GM18526 (cell line): ENCODE results near the gene CFL1.

Experiments
- POLR2A ChIP-seq: IDR thresholded peaks from 3 replicates; pipeline ENCODE4 v1.6.1; 2011; ENCODE audit not compliant: insufficient read length; ENCODE audit errors: extremely low read depth

Gene CFL1

DNA sequence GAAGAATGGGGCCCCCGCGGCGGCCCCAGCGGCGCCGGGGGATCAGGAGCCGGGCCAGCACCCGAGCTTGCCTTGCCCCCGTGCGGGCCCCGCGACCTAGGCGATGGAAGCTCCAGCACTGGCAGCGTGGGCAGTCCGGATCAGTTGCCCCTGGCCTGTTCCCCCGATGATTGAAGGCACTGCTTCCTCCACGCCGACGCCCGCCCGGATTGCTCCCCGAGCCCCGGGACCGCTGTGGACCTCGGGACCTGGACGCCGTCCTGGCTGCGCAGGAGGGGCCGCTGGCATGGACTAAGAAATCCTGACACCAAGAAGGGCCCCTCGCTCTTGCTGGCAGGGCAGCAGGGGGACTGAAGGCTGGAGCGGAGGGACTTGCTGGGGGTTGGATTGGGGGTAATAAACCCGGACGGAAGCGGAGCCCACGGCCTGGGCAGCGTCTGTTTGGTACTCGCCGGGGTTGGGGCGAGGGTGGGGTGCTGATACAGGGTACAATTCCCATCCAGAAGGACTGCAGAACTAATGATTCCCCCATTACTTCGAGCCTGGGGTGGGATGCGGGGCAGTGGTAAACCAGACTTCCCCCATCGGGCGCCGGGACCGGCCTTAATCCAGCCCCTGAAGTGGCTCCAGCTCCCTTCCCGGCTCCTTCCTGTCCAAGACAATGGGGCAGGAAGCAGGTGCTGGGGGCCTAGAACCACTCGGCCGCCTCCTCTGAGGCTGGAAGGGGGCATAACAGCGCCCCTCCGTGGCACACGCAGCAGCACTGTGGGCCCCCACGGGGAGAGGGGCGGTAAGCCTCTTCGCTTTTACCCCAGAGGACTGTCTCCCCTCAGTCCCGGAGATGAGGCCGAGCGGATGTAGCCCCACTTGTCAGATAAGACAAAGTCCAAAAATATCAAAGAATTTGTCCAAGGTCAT, 33.5 kb upstream of the CFL1 start:
- no peak for TF ChIP-seq POLR2A

DNA sequence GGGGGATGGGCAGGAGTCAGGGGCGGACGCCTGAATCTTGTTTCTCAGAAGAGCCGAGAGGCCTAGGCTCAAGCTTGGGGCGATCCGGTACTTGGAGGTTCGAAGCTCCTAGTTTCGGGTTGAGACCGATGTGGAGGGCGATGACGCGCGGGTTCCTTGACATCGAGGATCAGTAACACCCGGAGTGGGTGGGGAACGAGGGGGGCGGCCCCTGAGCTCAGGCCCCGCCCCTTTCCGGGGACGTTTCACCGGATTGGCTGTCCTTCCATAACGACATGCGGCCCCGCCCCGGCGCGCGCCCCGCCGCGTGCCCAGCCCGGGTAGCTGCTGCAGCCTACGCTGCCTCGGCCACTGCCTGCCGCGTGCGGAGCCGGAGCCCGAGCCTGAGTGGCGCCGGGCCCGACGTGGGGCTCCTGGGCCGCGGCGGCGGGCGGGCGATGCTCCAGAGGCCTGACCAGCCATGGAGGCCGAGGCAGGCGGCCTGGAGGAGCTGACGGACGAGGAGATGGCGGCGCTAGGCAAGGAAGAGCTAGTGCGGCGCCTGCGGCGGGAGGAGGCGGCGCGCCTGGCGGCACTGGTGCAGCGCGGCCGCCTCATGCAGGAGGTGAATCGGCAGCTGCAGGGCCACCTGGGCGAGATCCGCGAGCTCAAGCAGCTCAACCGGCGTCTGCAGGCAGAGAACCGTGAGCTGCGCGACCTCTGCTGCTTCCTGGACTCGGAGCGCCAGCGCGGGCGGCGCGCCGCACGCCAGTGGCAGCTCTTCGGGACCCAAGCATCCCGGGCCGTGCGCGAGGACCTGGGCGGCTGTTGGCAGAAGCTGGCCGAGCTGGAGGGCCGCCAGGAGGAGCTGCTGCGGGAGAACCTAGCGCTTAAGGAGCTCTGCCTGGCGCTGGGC, 32.6 kb upstream of the CFL1 start, which contains the start of gene CCDC85B:
Gene CCDC85B, plus strand, starts transcription at position 350 of the 895 bp plus-strand sequence. Its CDS starts 111 bp downstream, at position 461.
- TF ChIP-seq POLR2A: peak; percentile 99

DNA sequence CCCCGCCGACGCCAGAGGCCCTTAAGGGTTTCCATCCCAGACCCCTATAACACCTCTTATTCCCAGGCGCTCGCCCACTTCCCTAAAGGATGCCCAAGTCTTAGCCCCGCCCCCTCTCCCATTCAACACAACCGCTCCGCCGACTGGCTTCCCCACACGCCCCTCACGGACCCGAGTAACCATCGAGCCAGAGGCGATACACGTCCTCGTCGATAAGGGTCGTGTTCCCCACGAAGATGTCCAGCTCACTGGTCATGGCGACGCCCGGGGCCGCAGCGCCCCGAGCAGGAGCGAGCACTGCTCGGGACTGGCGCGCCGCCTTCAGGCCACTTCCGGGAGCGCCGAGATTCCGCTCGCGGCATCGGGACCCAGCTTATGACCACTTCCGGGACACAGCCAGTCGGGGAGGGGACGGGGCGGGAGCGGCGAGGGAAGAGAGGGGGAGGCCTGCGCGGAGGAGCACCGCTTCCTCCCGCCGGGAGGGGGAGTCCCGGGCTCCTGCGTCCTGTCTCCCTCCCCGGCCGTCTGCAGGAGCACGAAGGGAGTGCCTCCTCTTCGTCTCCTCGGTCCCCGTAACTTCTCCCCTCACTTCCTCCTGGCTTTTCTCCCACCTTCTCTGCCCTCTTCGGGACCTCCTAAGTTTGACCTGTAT, 30.3 kb upstream of the CFL1 start, which contains the start of gene FIBP:
Gene FIBP, minus strand, starts transcription at position 309 of the 652 bp plus-strand sequence. Its CDS starts 53 bp downstream, at position 256.
- TF ChIP-seq POLR2A: peak; percentile 93

DNA sequence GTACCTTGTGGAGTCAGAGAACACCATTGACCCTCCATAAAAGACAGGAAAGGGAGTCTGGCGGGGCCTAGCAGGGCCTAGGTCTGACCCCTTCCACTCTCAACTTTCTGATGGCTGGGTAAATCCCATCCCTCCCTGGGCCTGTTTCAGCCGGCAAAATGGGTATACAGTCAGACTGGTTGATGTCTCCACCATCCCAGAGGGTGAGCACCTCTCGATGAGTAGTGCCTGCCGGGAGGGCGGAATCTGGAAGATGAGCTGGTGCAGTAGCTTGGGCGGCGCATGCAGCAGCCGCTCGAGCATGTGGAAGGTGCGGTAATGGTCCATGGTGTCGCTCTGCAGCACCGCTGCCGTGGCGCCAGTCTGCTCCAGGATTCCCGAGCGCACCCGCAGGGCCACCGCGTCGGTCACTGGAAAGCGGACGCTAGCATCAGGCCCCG, 29.8 kb upstream of the CFL1 start:
- TF ChIP-seq POLR2A: no peak

DNA sequence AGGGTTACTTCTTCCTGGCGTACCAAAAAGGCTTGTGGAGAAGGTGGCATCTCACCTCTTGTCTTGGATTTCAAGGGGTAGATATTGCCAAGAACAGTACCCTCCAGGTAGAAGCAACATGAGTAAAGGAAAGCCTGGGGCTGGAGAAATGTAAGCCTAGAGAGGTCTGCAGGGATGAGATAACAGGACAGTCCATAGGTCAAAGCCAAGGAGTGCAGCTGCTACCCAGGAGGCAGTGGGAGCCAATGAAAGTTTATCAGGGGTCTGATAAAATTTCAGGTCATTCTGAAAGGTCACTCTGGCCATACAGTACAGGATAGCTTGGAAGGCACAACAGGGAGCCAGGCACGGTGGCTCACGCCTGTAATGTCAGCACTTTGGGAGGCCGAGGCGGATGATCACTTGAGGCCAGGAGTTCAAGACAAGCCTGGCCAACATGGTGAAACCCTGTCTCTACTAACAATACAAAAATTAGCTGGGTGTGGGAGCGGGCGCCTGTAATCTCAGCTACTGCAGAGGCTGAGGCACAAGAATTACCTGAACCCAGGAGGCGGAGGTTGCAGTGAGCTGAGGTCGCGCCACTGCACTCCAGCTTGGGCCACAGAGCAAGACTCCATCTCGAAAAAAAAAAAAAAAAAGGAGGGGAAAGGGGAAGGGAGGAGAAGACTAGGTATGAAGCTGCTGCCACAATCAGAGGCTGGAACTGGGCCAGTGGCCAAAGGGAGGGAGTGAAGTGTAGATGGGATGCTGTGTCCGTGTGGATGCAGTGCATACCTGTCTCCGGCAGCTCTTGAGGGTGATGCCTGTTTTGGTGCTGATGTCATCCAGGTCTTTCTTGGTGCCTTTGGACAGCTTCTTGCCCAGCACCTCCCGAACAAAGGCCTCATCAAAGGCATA, 29.1 kb upstream of the CFL1 start:
- no peak for TF ChIP-seq POLR2A

DNA sequence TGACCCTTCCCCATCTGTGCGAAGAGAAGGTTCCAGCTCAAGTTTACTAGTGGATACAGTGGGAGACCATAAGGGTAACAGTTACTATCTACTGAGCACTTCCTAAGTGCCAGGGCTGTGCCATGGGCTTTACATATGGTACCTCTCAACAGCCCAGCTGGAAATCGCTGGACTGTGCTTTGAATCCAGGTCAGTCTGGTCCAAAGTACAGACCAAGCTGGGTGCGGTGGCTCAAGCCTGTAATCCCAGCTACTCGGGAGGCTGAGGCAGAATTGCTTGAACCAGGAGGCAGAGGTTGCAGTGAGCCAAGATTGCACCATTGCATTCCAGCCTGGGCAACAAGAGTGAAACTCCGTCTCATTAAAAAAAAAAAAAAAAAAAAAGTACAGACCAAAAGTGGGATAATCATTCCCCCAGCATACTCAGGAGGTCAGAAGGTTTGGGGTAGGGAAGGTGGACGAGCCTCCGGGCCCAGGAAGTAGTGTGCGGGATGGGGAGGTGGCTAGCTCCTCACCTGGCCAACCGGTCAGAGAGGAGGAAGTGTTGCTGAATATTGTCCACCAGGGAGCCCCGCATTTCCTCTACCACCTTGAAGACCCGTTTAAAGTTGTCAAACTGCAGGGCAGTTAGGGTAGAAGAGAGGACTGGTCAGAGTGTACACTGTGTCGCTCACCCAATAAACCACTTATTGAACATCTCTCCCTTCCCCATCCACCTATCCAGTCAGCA, 28.0 kb upstream of the CFL1 start:
- TF ChIP-seq POLR2A: no peak

DNA sequence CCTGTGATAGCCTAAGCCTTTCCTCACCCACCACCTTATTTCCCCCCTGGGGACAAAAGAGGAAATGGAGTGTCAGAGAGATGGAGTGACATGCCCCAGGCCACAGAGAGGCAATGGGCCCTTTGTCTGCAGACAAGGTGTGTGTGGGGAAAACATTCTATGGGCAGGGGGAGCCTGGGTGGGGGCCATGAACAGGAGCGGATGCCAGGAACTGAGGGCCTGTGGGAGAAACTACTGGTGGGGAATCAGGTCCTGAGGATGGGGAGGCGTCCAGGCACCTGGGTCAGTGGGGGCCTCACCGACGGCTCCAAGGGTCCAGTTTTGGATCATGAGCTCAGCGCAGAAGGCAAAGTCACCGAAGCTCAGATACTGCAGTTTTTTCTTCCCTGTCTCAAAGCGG, 27.3 kb upstream of the CFL1 start:
- no peak for TF ChIP-seq POLR2A

DNA sequence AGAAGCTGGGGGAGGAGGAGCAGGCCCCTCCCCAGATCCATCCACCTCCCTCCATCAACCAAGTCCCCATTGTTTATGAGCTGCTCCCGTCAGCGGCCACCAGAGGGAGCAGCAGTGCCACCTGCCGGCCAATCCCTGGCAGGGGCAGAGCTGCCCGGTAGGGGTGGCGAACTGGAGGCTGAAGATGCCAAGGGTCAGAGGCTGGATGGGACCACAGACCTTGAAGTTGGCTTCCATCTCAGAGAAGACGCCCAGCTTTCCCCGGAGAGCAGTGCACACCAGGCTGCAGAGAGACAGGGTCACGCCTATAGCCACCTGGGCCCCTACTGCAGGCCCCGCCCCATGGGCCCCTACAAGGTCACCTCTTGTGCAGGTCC, 26.7 kb upstream of the CFL1 start:
- no peak for TF ChIP-seq POLR2A

DNA sequence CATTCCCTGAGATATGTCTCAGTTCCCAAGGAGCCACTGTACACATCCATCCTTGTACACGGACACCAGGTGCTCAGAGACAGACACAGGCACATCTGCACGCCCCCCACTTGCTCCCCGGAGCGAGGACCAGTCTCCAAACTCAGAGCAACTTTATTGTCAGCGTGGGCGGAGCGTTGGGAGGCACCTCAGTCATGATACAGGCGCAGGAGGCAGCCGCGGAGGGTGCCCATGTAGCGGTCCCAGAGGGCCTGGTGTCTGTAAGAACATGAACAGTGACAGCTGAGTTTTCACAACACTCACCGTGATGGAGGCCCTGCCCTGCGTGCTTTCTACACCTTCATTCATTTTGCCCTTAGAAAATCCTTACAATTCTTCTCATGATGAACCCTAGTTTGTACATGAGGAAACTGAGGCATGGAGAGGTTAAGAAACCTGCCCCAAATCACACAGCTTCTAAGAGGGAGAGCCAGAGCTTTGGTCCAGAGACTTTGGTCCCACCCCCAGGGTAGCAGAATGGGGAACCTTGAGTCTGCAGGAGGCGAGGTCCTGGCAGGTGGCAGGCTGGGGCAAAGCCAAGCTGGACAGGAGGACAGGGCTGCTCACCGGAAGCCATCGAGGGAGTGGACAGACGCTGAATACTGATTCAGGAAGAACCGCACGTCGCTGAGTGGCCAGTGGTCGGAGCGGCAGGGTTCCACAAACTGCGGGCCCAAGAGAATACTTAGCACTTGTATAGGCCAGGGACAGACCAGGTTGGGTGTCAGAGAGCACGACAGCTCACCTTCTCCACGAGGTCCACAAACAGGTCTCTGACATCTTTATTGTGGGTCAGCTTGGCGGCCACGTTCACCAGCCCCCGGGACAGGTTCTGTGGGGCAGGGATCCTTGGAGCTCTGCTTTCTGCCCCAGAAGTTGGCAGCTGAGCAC, 26.1 kb upstream of the CFL1 start:
- no peak for TF ChIP-seq POLR2A

DNA sequence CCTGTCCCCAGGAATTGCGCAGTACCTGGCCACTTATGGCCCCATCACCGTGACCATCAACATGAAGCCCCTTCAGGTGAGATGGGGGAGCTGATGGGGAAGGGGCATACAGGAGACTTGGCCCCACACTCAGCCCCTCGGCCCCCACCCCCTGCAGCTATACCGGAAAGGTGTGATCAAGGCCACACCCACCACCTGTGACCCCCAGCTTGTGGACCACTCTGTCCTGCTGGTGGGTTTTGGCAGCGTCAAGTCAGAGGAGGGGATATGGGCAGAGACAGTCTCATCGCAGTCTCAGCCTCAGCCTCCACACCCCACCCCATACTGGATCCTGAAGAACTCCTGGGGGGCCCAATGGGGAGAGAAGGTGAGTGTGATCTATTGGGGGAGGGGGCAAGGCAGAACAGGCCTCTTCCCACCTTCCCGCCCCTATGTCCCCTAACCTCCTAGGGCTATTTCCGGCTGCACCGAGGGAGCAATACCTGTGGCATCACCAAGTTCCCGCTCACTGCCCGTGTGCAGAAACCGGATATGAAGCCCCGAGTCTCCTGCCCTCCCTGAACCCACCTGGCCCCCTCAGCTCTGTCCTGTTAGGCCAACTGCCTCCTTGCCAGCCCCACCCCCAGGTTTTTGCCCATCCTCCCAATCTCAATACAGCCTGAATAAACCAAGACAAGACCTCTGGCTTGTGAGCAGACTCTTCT, 25.2 kb upstream of the CFL1 start:
- TF ChIP-seq POLR2A: no peak

DNA sequence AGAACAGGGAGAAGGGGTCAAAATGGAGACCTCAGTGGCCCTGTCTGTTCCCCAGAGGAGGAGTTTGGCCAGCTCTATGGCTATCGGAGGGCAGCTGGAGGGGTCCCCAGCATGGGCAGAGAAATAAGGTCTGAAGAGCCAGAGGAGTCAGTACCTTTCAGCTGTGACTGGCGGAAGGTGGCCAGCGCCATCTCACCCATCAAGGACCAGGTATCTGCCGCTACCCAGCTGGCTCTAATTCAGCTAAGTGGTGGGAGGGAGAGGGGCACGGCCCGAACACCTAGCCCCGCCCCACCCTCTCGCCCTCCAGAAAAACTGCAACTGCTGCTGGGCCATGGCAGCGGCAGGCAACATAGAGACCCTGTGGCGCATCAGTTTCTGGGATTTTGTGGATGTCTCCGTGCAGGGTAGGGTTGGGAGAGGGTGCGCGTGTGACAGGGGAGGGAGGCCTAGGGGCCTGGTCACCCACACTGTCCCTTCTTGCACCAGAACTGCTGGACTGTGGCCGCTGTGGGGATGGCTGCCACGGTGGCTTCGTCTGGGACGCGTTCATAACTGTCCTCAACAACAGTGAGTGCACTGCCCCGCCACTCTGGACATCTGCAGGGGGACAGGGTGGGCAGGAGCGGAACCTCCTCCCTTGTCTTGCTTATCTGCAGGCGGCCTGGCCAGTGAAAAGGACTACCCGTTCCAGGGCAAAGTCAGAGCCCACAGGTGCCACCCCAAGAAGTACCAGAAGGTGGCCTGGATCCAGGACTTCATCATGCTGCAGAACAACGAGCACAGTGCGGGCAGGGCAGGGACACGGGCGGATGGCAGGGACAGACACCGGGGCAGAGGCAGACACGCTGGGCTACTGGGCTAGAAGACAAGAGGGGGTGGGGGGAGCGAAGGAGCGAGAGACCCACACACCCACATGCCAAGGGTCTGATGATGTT, 24.4 kb upstream of the CFL1 start:
- TF ChIP-seq POLR2A: no peak
